ENCODE data around the gene UBE2E3. TPM values are rescaled to one million over a fixed set of nuclear protein-coding genes. Genes with fewer than 3 reads are reported as not detected.

The UBE2E3 gene
- total RNA-seq, 6 experiments from 2014 or later, result 99.4 to 131 (median 116) TPM

DNA sequence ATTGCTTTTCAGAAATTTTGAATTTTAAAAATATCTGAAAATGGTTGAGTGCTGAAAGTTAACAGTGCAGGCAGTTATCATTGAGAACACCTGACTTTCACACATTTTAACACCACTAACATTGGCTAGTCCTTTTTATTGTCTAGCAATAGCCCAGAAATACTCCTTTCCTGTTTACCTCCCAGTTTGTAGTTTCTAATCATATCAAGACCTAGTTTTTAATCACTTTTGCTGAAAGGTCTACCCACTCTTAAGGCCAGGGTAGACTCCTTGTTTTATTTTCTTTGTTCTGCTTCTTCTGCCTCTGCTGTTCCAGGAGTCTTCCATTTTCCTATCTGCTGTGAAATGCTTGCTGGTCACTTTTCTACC, 72.1 kb downstream of the UBE2E3 start:
- no peak overlapping the region for H3K4me3 Mint-ChIP-seq
- TF ChIP-seq CTCF (IDR thresholded peaks at IDR 0.05), result no peak
- peaks cover 46% of the 10 kb centered on the region for H3K4me1 Mint-ChIP-seq (ENCODE audit: low read depth)
- H3K9me3 Mint-ChIP-seq, result no peaks in the 10 kb centered on the region
- peaks cover 29% of the 10 kb centered on the region for H3K36me3 Mint-ChIP-seq (ENCODE audit: low read depth)
- no peak for DNase-seq
- H3K27me3 Mint-ChIP-seq (ENCODE audit: insufficient read depth), result no peaks in the 10 kb centered on the region; the same call in 1 of the 2 replicates
- H3K27ac Mint-ChIP-seq, result no peak overlapping the region

- no peak for TF ChIP-seq CTCF (IDR thresholded peaks at IDR 0.05)
- Mint-ChIP-seq H3K4me1 (ENCODE audit: low read depth) (peaks cover 52% of the 10 kb centered on the region), H3K36me3 (ENCODE audit: low read depth) (peaks cover 32% of the 10 kb centered on the region), H3K4me3 (no peak overlapping the region), H3K27me3 (ENCODE audit: insufficient read depth) (no peaks in the 10 kb centered on the region; the same call in 1 of the 2 replicates), H3K9me3 (no peaks in the 10 kb centered on the region), H3K27ac (no peak overlapping the region)
- no peak for DNase-seq
Measured at GRCh38 chr2:181054256-181054655, 73.9 kb downstream of the UBE2E3 start.

DNA sequence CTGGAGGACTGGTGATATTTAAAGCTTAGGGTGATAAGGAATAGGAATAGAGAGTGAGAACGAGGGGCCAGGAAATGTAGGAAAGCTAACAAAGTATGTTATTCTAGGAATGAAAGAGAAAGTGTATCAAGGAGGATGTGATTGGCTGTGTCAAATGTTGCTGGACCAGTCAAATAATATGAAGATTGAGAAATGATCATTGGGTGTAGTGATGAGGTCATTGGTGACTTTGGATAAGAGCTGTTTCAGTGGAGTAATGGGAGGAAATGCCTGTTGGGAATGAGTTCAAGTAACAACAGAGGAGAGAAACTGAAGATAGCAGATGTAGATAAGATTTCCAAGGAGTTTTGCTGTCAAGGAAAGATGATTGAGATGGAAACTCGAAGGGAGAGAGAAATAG, 74.4 kb downstream of the UBE2E3 start:
- no peaks in the 10 kb centered on the region; the same call in 1 of the 2 replicates for H3K27me3 Mint-ChIP-seq (ENCODE audit: insufficient read depth)
- peaks cover 56% of the 10 kb centered on the region for H3K4me1 Mint-ChIP-seq (ENCODE audit: low read depth)
- no peaks in the 10 kb centered on the region for H3K9me3 Mint-ChIP-seq
- no peak for TF ChIP-seq CTCF (IDR thresholded peaks at IDR 0.05)
- H3K36me3 Mint-ChIP-seq (ENCODE audit: low read depth), result peaks cover 32% of the 10 kb centered on the region
- no peak for DNase-seq
- H3K27ac Mint-ChIP-seq, result peak overlapping the region; percentile 8; the same call in 1 of the 2 replicates
- H3K4me3 Mint-ChIP-seq, result no peak overlapping the region

GRCh38 chr2:181058378-181059269, 78.2 kb downstream of the UBE2E3 start:
- Mint-ChIP-seq H3K27me3 (ENCODE audit: insufficient read depth) (no peaks in the 10 kb centered on the region; the same call in 1 of the 2 replicates), H3K9me3 (no peaks in the 10 kb centered on the region), H3K4me3 (no peak overlapping the region), H3K27ac (no peak overlapping the region), H3K4me1 (ENCODE audit: low read depth) (peaks cover 45% of the 10 kb centered on the region), H3K36me3 (ENCODE audit: low read depth) (peaks cover 32% of the 10 kb centered on the region)
- no peak for DNase-seq
- TF ChIP-seq CTCF (IDR thresholded peaks at IDR 0.05), result peak; percentile 75

GRCh38 chr2:181063696-181064095, 83.3 kb downstream of the UBE2E3 start:
- no peak for DNase-seq
- Mint-ChIP-seq H3K4me3 (no peak overlapping the region), H3K36me3 (ENCODE audit: low read depth) (peaks cover 12% of the 10 kb centered on the region), H3K27me3 (ENCODE audit: insufficient read depth) (no peaks in the 10 kb centered on the region), H3K4me1 (ENCODE audit: low read depth) (peaks cover 12% of the 10 kb centered on the region; the same call in 1 of the 2 replicates), H3K9me3 (no peaks in the 10 kb centered on the region), H3K27ac (no peak overlapping the region)
- TF ChIP-seq CTCF (IDR thresholded peaks at IDR 0.05), result no peak

Measured in HFFc6 (cell line).